Iris pigment epithelial cell (primary cell): Measurements from ENCODE around the gene DHRS3.

Source experiments
- DNase-seq: peaks from one replicate; pipeline ENCODE4 v3.0.0-alpha.2; 2011; ENCODE audit warnings: low read depth

DHRS3 gene

GRCh38 chr1:12616709-12617373 lies 1.2 kb downstream of the DHRS3 start:
- DNase-seq: peak; percentile 23

GRCh38 chr1:12615865-12616708 lies 1.9 kb downstream of the DHRS3 start:
- peak; percentile 71 for DNase-seq

GRCh38 chr1:12615159-12615864 lies 2.7 kb downstream of the DHRS3 start:
- DNase-seq: no peak

GRCh38 chr1:12614402-12615158 lies 3.4 kb downstream of the DHRS3 start:
- peak; percentile 63 for DNase-seq

GRCh38 chr1:12613180-12613579 lies 4.8 kb downstream of the DHRS3 start:
- no peak for DNase-seq

GRCh38 chr1:12610941-12611340 lies 7.1 kb downstream of the DHRS3 start:
- no peak for DNase-seq

GRCh38 chr1:12610305-12610935 lies 7.6 kb downstream of the DHRS3 start:
- DNase-seq: peak; percentile 72

- no peak for DNase-seq
These were observed 8.5 kb downstream of the DHRS3 start for GRCh38 chr1:12609469-12610003.

- peak; percentile 57 for DNase-seq
These were observed 9.6 kb downstream of the DHRS3 start for GRCh38 chr1:12608311-12608957.

- DNase-seq: no peak
These were observed 10.7 kb downstream of the DHRS3 start for GRCh38 chr1:12607263-12607662.

GRCh38 chr1:12604986-12605385 lies 13.0 kb downstream of the DHRS3 start:
- no peak for DNase-seq

GRCh38 chr1:12604114-12604874 lies 13.7 kb downstream of the DHRS3 start:
- peak; percentile 100 for DNase-seq

- no peak for DNase-seq
These were observed 14.8 kb downstream of the DHRS3 start for GRCh38 chr1:12603224-12603623.

GRCh38 chr1:12602659-12603024 lies 15.4 kb downstream of the DHRS3 start:
- no peak for DNase-seq

- DNase-seq: peak; percentile 95
These were observed 16.0 kb downstream of the DHRS3 start for GRCh38 chr1:12601700-12602658.

- peak; percentile 59 for DNase-seq
These were observed 17.0 kb downstream of the DHRS3 start for GRCh38 chr1:12600880-12601633.

- no peak for DNase-seq
These were observed 17.7 kb downstream of the DHRS3 start for GRCh38 chr1:12600335-12600734.

- no peak for DNase-seq
These were observed 18.4 kb downstream of the DHRS3 start for GRCh38 chr1:12599657-12600056.
